ELF-1 (cell line): ENCODE measurements around the gene ZFAND3.

Experiments
- DNase-seq: peaks from one replicate; pipeline ENCODE4 v3.0.0-alpha.2; 2016; ENCODE audit warnings: low read depth, low spot score

ZFAND3 gene

DNA sequence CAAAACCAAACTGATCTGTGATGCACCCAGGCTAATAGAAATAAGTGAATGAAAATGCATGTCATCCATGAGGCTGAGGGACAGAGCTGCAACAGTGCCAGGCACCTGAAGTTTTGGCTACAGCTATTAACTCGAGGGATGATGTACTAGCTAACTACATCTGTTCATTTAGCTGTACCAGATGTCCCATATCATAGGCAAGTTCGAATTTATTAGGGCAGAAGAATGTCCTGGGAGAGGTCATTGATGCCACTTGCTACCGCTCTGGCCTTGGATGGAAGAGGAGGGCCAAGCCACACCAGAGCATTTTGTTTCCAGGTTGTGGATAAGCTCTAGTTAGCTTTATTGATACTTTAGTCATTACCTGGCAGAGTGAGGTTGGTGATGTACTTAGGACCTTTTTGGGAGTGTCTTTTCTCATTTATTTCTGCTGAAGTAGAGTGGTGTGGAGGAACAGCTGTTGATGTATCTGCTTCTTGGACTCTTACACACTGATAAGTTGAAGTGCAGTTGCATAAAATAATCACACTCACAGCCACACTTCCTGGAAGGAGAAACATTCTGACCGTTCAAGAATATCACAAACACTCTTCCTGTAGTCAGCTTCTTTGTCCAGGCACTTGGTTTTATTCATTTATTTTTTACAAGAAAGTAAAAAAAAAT is 8.2 kb downstream of the ZFAND3 start:
- no peak for DNase-seq

DNA sequence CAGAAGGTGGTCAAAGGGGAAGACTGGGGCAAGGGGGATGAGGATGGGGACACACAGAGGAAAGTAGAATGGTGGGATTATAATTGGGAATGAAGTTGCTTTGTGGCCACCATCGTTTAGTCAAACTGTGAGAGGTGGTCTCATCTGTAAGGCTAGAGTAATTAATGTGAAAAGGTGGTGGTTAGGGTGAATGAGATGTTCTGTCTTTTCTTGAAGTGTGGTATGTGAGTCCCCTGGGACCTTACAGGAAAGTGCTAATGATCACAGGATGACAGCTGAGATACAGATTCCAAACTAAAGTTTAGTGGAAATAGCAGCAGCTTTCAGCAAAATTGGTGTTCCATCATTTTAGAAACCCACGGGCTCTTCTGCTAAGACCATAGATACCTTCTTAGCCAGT is 10.7 kb downstream of the ZFAND3 start:
- DNase-seq, result no peak

DNA sequence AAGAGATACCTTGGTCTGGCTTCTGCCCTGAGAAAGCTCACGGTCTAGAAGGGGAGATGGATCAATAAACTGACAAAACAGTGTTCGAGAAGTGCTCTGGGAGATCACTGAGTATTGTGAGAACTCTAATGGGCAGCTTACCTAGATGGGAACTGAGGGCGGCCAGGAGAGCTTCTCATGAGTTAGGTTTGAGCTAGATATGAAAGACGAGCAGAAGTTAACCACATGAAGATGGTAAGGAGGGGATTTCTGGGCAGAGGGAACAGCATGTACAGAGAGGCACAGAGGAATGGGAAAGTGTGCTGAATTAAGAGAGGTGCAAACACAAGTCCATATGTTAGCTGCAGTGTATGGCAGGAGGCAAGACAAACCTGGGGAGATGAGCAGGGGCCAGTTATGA is 11.9 kb downstream of the ZFAND3 start:
- no peak for DNase-seq

DNA sequence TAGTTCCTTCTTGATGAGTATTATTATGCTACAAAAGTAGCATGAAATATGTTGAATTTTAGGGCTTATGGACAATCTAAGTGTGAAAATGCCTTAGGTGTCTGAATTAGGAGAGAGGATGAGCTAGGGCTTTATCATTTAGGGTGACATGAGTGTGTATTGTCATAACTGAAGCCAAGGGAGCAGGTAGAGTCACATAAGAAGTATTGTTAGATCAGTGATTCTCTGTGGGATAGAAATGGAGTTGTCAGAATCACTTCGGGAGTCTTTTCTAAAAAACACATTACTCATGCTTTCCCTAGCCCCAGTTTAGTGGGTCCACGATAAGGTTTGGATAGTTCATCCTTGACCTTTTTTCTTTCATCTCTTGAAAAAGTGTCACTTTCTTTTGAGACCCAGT is 16.4 kb downstream of the ZFAND3 start:
- DNase-seq, result no peak

DNA sequence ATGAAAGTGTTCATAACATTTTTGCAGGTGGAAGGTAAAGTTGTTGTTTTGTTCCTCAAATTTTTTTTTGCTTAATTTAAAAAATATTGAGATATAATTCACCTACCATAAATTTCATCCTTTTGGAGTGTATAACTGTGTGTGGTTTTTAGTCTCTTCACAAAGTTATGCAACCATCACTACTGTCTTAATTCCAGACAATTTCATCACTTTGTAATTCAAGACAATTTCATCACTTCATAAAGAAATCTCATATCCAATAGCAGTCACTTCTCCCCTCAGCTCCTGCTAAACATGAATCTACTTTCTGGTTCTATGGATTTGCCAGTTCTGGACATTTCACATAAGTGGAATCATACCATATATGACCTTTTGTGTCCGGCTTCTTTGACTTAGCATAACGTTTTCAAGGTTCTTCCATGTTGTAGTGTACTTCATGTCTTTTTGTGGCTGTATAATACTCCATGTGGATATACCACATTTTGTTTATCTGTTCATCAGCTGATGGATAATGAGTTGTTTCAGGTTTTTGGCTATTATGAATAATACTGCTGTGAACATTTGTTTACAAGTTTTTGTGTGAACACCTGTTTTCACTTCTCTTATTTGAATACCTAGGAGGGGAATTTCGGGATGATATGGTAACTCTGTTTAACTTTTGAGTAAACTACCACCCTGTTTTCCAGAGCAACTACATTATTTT is 18.8 kb downstream of the ZFAND3 start:
- no peak for DNase-seq

DNA sequence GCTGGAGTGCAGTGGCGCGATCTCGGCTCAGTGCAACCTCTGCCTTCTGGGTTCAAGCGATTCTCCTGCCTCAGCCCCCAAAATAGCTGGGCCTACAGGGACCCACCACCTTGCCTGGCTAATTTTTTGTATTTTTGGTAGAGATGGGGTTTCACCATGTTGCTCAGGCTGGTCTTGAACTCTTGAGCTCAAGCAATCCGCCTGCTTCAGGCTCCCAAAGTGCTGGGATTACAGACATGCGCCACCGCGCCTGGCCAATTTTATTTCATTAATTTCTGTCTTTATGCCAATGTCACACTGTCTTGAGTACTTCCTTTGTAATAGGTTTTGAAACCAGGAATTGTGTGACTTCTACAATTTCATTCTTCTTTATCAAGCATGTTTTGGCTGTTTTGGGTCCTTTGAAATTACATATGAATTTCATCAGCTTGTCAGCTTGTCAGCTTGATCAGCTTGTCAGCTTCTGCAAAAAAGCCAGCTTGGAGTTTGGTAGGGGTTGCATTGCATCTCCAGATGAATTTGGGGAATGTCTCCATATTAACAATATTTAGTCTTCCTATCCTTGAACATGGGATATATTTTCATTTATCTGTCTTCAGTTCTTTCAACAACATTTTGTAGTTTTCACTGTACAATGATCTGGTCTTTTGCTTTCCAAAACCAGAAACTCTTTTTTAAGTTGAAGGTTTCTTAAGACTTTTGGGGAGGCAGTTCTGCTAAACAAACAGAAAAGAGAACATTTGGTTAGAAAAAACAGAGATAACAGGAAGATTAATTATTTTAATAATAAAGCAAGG is 20.8 kb downstream of the ZFAND3 start:
- no peak for DNase-seq

DNA sequence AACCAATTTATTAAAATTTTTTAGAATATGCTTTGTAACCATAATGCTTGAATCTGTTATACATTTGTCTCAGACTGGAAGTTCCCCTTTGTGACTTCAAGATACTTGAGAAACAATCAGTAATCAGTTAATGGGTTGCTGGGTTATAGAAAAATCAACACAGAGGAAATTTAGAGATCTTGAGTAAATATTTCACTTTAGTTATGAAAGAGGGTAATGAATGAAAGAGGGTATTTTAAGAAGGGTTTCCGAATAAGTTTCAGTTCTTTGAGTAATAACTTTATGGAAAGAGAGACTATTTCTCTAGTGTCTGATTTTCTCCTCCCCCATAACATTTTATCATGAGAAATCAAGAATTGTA is 21.4 kb downstream of the ZFAND3 start:
- no peak for DNase-seq

DNA sequence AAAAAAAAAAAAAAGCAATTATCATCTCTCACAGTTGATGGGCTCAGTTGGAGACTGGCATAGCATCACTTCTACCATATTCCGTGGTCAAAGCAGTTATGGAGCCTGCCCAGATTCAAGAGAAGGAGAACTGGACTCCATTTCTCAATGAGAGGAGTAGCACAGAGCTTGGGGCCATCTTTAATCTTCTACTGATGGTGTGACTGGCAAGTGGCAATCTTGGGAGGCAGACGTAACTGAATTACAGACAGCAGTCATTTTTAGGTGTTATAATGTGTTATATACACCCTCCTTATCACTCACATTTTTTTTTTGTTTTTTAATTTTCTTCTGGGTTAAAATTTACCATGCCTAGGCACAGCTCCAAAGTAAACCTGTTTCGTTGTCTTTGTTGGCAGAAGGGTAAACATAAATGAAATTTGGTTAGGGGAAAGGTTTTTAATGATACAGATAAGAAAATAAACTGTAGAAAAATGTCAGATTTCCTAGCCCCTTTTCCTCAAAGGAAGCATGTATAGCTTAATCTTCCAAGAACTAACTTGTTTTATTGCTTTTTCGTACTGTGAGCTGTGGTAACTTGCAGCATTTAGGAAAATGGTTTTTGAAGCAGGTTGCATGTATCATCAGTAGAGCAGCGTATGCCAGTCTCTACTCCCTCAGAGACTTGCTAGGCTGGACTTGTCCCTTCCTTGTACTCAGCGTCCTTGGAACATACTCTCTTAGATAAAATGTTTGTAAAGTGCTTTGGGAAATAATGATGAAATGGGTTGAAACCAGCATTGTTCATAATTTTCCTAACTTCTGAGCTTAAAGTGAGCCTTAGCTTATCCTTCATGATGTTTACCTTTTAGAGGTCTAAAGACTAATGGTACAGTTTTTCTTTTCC is 25.7 kb downstream of the ZFAND3 start:
- no peak for DNase-seq

DNA sequence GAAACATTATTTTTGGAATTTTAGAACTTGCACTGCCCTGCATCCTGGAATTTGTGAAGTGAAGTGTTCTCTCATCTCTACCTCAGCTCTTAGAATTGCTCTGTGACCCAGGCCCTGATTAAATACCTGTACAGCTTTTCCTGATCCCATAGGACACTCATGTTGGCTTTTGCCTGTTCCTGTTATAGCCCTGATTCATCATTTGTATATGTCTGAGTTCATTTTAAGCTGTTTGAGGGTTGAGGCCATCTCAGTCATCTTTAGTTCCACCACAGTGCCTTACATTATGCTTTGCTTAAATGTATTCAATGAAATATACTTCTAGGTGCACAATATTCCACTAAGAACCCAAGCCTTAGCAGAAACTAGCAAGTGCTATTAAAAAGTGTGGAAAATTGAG is 26.4 kb downstream of the ZFAND3 start:
- no peak for DNase-seq

DNA sequence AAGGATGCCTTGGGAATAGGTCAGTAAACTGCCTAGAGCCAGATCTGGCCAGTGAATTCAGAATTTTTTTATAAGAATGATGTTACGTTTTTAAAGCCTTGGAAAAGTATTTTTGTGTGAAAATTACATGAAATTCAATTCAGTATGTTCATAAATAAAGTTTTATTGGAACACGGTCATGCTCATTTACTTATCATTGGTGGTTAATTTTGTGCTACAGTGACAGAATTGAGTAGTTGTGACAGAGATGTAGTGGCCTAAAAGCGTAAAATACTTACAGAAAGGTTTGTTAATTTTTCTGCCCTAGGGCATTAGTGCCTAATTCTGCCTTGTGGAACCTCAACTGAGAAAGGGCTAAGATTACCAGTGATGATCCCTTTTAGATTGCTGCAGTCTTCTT is 28.2 kb downstream of the ZFAND3 start:
- no peak for DNase-seq

DNA sequence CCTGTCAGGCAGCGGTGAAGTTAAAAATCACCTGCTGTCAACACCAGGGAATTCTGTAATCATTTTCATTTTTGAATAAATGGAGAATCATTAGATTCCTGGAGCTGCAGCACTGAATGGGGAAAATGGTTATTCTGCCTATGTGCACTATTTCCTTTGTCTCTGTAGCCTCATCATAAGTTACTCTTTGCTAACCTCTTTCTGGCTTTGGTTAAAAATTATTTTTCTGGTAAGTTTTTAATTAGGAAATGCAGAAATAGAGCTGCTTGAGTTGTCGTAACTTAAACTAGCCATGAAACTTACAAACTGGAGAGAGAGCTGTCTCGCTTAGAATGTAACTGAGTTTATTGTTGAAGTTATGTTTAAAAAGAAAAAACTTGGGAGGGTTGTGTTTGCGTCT is 28.8 kb downstream of the ZFAND3 start:
- no peak for DNase-seq

DNA sequence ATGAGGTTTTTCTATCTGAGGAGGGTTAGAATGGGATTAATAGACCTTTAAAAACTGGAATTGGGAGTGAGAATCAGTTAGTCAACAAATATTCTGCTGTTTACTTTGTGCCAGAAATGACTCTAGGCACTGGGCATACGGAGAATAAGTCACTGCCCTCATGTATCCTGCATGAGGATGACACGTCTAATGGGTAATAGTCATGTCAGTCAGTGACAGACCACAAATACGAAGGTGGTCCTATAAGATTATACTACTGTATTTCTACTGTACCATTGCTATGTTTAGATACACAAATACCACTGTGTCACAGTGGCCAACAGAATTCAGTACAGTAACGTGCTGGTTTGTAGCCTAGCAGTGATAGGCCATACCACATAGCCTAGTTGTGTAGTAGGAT is 30.7 kb downstream of the ZFAND3 start:
- DNase-seq, result no peak

DNA sequence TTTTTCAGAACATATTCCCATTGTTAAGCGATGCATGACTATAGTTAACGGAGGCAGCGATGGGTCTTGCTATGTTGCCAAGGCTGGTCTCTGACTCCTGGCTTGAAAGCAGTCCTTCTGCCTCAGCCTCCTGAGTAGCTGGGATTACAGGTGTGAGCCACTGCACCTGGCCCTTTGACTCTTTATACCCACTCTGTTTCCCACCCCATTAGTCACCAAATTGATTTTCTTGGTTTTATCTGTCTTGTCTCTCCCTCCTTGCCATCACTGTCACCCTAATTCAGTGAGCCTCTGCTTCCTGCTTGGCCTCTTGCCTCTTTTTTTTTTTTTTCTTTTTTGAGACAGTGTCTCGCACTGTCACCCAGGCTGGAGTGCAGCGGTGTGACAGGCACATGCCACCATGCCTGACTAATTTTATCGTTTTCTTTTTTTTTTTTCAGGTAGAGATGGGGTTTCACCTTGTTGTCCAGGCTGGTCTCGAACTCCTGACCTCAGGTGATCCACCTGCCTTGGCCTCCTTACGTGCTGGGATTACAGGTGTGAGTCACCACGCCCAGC is 31.3 kb downstream of the ZFAND3 start:
- no peak for DNase-seq

DNA sequence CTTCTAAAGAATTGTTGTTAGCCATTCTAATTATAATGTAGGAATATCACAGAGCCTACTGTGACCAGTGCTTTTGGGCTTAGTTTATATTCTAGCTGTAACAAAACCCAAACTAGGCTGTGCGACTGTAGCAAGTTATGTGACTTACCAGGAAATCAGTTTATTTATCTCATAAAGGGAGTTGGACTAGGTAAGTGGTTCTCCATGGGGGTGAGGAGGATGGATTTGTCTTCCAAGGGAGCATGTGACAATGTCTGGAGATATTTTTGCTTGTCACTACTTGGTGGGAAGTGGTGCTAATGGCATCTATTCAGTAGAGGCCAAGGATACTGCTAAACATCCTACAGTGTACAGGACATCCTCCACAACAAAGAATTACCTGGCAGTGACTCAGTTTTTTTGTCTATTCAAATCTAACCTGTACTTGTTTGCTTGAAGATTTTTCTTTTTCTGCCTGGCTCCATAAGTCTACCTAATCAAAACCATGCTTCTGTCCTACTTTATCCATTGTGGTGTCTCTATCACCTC is 32.5 kb downstream of the ZFAND3 start:
- no peak for DNase-seq

DNA sequence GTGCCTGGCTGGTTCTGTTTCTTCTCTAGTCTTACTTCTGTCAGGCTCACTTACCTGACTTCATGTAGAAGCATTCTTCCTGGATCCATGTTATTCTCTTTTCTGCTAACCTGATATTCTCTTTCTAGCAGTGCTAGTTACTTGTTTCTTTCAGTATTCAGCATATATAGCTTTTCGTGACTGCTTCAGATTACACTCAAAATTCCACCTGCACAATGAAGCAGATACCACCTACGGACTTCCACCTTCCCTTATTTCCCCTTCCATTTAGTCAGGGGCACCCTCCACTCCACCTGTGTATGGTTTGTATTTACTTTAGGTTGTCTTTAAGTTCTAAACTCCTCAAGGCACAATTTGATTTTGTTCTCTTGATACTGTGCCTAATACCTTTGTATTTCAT is 36.8 kb downstream of the ZFAND3 start:
- no peak for DNase-seq

DNA sequence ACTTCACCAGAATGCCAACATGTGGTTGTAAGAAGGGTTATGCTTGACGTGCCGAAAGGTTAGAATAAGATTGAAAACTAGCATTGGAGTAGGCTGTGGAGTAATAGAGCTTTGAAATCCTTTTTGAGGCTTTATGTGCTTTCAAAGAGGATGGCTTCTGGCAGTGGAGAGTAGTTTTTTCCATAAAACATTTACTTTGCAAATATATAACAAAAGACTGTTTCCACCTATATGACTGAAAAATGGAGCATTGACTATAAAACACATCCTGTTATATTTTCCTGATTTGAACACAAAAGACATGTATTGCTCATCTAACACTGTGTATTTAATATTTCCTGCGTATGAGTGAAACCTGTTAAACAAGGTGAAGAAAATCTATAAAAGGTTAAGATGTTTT is 38.8 kb downstream of the ZFAND3 start:
- no peak for DNase-seq

DNA sequence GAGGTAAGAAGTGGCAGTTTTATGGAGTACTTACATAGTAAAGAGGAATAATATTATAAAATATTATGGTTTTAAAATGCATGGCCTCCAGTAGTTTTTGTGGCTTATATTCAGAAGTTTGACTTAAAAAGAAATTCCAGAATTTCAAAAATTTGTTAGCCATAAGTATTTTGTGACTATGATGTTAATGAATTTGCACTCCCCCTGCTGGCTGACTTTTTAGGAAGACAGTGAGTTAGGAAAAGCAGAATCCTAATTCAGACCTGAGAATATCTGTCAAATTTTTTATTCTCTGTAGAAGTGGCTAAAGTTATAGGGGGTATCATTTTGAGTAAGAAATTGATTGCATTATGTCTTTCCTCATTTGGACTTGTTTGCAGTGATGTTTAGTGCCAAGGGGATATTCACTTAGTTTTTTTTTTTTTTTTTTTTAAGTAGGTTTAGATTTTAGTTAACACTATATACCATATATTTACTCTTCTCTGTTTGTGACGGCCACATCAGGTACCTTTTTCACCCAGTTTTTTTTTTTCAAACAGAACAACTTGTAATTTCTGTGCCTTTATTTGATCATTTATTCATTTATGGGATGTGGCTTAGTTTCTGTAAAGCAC is 40.8 kb downstream of the ZFAND3 start:
- no peak for DNase-seq

DNA sequence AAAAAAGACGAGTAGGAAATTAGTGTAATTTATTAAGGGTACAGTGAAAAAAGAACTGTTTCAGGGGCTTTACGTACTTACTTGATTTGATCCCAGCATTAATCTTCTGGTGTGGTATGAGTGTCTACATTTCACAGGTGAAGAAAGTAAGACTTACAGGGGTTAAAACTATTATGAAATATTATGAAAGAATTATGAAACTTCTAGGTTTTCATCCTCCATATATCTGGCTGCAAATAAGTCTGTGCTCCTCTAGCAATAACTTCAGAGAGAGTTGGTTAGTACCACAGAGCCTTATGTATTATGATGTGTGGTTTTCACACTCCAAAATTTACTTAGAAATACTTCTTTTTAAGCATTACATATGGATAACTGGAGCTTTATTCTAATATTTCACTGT is 41.9 kb downstream of the ZFAND3 start:
- DNase-seq, result no peak

DNA sequence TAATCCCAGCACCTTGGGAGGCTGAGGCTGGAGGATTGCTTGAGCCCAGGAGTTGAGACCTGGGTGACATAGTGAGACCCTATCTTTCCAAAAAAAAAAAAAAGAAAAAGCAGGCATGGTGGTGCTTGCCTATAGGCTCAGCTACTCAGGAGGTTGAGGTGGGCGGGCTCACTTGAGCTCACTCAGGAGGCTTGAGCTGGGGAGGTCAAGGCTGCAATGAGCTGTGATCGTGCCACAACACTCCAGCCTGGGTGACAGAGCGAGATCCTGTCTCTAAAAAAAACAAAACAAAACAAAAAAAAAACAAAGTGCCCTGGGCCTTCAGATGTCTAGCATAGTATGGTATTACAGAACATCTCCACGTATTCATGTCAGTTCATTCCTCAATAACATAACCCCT is 42.9 kb downstream of the ZFAND3 start:
- DNase-seq, result no peak

DNA sequence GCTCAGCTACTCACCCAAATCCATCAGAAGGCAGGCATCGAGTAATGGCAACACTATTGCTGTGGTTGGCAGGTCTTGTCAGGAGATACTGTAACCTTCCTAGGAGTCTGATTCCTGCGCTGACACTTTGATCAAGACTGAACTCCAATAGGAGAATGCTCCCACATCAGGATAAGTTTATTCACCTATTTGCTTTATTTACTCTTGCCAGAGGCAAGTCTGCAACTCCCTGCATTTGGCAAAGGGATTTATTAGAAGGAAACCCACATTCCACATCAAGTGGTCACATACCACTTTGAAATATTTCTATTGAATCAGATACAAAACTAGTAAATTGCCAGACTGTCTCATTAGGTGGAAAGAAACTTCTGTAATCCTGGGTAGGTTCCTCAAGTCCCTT is 43.5 kb downstream of the ZFAND3 start:
- no peak for DNase-seq

DNA sequence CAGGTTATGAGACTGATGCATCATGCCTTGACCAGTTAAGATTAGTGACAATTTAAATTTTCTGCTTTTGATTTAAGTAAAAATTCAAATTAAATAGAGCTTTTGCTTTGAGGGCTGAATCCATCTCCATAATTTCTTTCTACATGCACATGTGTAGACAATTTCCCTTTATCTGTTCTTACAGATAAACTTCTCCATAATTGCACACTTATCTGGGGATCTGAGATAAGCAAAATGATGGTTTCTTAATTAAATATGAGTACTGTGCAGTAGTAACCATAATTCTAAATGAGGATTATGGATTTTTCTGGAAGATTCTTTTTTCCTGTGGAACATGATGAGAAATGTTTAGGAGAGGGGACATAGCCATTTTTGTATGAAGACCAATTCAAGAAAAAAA is 44.7 kb downstream of the ZFAND3 start:
- no peak for DNase-seq
